T-cell (primary cell): Measurements from ENCODE around the gene LDLRAD2. TPM values are rescaled to one million over a fixed set of nuclear protein-coding genes. Genes with fewer than 3 reads are reported as not detected.

Experiments used
- ATAC-seq, 4 experiments: fragments of 200-7000 bp in 3 of 4; fragments of 150-1000 bp in 1 of 4; cut with Tn5 transposase; replicated peaks in 1 of 4; 1 replicate in 3 of 4; 2 replicates in 1 of 4; pipeline ENCODE4 v1.10.0; 2021; ENCODE audit warnings: moderate library complexity in 3 of 4, mild to moderate bottlenecking in 2 of 4, moderate number of reproducible peaks in 1 of 4
- CTCF ChIA-PET, 2 donors: fragments of 300-600 bp; sonication (Branson Sonifier 250); formaldehyde crosslinking; loops; one replicate each; lab custom pipeline; 2022; ENCODE audit warnings: antibody characterized with exemption in 2 of 2; lab: Charles Lee
- POLR2A ChIA-PET, 2 donors: fragments of 300-600 bp; sonication (Branson Sonifier 250); formaldehyde crosslinking; loops; one replicate each; lab custom pipeline; 2022; ENCODE audit warnings: antibody characterized with exemption in 2 of 2; lab: Charles Lee
- DNase-seq, 35 experiments: peaks; one replicate each; pipeline versions ENCODE4 v3.0.0 to v3.0.0-alpha.2; 2013 to 2023
- H3K27ac ChIP-seq: one replicate; pipeline ENCODE4 v1.5.1; 2013; ENCODE audit warnings: low read length
- H3K27me3 ChIP-seq, 2 experiments: replicated peaks in 1 of 2; 1 replicate in 1 of 2; 2 replicates in 1 of 2; pipeline versions ENCODE4 v1.6.1 to v1.7.0; 2013; ENCODE audit warnings: low read length in 1 of 2, mixed read lengths in 1 of 2; ENCODE audit not compliant: control insufficient read depth in 2 of 2, insufficient read depth in 2 of 2; ENCODE audit errors: extremely low read depth in 1 of 2
- H3K36me3 ChIP-seq, 2 donors: 1 replicate in 1 of 2; 2 replicates in 1 of 2; pipeline versions ENCODE4 v1.6.1 to v1.7.0; 2013; ENCODE audit warnings: low read length in 1 of 2; ENCODE audit not compliant: control insufficient read depth in 2 of 2, insufficient read depth in 1 of 2; ENCODE audit errors: extremely low read depth in 1 of 2
- H3K4me1 ChIP-seq, 2 experiments: 1 replicate in 1 of 2; 2 replicates in 1 of 2; pipeline versions ENCODE4 v1.6.1 to v1.7.0; 2013; ENCODE audit warnings: low read length in 2 of 2, mixed read lengths in 1 of 2; ENCODE audit not compliant: insufficient read depth in 2 of 2, control insufficient read depth in 1 of 2; ENCODE audit errors: extremely low read depth in 1 of 2
- H3K4me3 ChIP-seq, 2 donors: 1 replicate in 1 of 2; 2 replicates in 1 of 2; pipeline versions ENCODE4 v1.5.1 to v1.7.0; 2013; ENCODE audit warnings: mild to moderate bottlenecking in 2 of 2, low read length in 1 of 2, moderate library complexity in 1 of 2; ENCODE audit not compliant: control insufficient read depth in 1 of 2; ENCODE audit errors: extremely low read depth in 1 of 2
- H3K9me3 ChIP-seq: 2 replicates; pipeline ENCODE4 v1.7.0; 2013
- H3K27ac Mint-ChIP-seq, 2 donors: one replicate each; pipeline ENCODE4 v1.8.0; 2020 to 2021; ENCODE audit warnings: mild to moderate bottlenecking in 2 of 2, mixed read lengths in 2 of 2
- H3K27me3 Mint-ChIP-seq, 2 donors: one replicate each; pipeline ENCODE4 v1.8.0; 2021 to 2022; ENCODE audit warnings: mixed read lengths in 2 of 2
- H3K36me3 Mint-ChIP-seq: one replicate; pipeline ENCODE4 v1.8.0; 2021; ENCODE audit warnings: mixed read lengths
- H3K4me1 Mint-ChIP-seq, 3 donors: one replicate each; pipeline ENCODE4 v1.8.0; 2020 to 2022; ENCODE audit warnings: mixed read lengths in 3 of 3, mild to moderate bottlenecking in 1 of 3
- H3K4me3 Mint-ChIP-seq, 3 donors: one replicate each; pipeline ENCODE4 v1.8.0; 2020 to 2022; ENCODE audit warnings: mild to moderate bottlenecking in 3 of 3, mixed read lengths in 3 of 3, moderate library complexity in 3 of 3
- H3K9me3 Mint-ChIP-seq, 3 donors: one replicate each; pipeline ENCODE4 v1.8.0; 2020 to 2022; ENCODE audit warnings: mixed read lengths in 3 of 3
- WGBS: methylation state at CpG from one replicate; pipeline ENCODE4 v1.1.5; 2013; ENCODE audit warnings: missing lambda C conversion rate; ENCODE audit not compliant: insufficient coverage; 5-methylcytosine and 5-hydroxymethylcytosine counted together
- total RNA-seq, 35 experiments: library from RNA in 6 of 35; stranded (reverse) in 6 of 35; fragments of 120-200 nt in 1 of 35; gene quantifications; one replicate each; pipeline versions ENCODE4 v1.2.1 to v1.2.4 and lab custom pipeline; 2013 to 2026

Gene LDLRAD2
- total RNA-seq, 5 donors from 2014 or later (not counting 1 experiment from before 2014, with no cell fraction given): 0.07 to 0.13 TPM; not detected in 3

DNA sequence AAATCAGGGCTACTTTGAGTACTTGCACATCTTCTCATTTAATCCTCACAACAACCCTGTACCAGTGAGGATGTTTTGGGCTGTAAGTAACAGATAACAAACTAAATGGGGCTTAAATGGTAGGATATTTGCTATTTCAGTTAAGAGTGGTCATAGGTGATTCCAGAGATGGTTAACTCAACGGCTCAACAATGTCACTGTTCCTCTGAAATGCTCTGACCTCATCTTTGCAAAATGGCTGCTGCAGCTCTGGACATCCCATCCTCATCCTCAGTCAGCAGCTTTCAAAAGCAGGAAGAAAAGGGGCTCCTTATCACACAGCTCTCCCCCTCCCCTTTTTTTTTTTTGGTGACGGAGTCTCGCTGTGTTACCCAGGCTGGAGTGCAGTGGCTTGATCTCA lies 1.5 kb downstream of the LDLRAD2 start:
- H3K9me3 ChIP-seq: no peaks in the 10 kb centered on the region
- H3K4me1 Mint-ChIP-seq: peaks cover 5 to 11% (median 6%) of the 10 kb centered on the region in 3 donors
- H3K4me3 ChIP-seq: peak overlapping the region in 1 of 2 donors; percentile 20
- H3K27me3 Mint-ChIP-seq: peaks cover 3 to 31% of the 10 kb centered on the region in 2 donors
- POLR2A ChIA-PET: no interaction called here
- H3K36me3 Mint-ChIP-seq: no peaks in the 10 kb centered on the region
- H3K36me3 ChIP-seq: no peaks in the 10 kb centered on the region
- ATAC-seq (no peak), DNase-seq (no peak)
- peaks cover 0 to 10% of the 10 kb centered on the region in 2 experiments for H3K4me1 ChIP-seq
- no peak overlapping the region for H3K27ac ChIP-seq
- H3K27ac Mint-ChIP-seq: no peak overlapping the region
- 100% methylated on average over 1 of the region's 3 CpGs for WGBS
- H3K9me3 Mint-ChIP-seq: no peaks in the 10 kb centered on the region
- peak overlapping the region in 1 of 3 donors; percentile 21 for H3K4me3 Mint-ChIP-seq
- peaks cover 3 to 55% of the 10 kb centered on the region in 2 experiments for H3K27me3 ChIP-seq
- CTCF ChIA-PET: interaction anchor here in 1 of 2 donors (0.7 kb wide), 1 partner anchor 129 kb away, joined by 5 read pairs; no protein-coding TSS in a partner anchor

DNA sequence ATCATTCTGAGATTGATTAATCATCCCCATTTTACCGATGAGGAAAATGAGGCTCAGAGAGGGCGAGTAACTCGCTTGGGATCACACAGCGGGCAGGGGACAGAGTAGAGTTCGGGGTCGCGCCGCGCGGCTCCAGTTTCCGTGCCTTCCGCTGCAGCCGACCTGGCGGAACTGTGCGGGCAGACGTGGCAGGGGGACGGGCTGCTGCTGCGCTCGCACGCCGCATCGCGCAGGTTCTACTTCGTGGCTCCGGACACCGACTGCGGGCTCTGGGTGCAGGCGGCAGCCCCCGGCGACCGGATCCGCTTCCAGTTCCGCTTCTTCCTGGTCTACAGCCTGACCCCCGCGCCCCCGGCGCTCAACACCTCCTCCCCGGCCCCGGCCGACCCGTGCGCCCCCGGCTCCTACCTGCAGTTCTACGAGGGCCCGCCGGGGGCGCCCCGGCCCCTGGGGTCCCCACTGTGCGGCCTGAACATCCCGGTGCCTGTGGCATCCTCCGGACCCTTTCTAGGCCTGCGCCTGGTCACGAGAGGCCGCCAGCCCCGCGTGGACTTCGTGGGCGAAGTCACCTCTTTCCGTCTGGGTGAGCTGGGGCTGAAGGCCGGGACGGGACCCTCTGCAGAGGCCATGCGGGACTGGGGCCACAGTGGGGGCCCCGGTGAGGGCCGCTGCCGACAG lies 2.3 kb downstream of the LDLRAD2 start:
- peak; percentile 67 to 83 (median 77) for ATAC-seq
- H3K27ac Mint-ChIP-seq: no peak overlapping the region
- H3K4me1 Mint-ChIP-seq: peaks cover 6 to 12% (median 6%) of the 10 kb centered on the region in 3 donors
- H3K9me3 Mint-ChIP-seq: no peaks in the 10 kb centered on the region
- H3K27ac ChIP-seq: no peak overlapping the region
- 14% methylated on average over 61 of the region's 65 CpGs for WGBS
- POLR2A ChIA-PET: no interaction called here
- H3K27me3 Mint-ChIP-seq: peaks cover 3 to 31% of the 10 kb centered on the region in 2 donors
- H3K4me3 Mint-ChIP-seq: peak overlapping the region; percentile 46 to 61 (median 58)
- H3K4me3 ChIP-seq: peak overlapping the region; percentile 25
- DNase-seq: peak in 26 of 35 experiments; percentile 2 to 38 (median 18)
- CTCF ChIA-PET: no interaction called here
- peaks cover 3 to 52% of the 10 kb centered on the region in 2 experiments for H3K27me3 ChIP-seq
- no peaks in the 10 kb centered on the region for H3K36me3 ChIP-seq
- no peaks in the 10 kb centered on the region for H3K9me3 ChIP-seq
- peaks cover 0 to 10% of the 10 kb centered on the region in 2 experiments for H3K4me1 ChIP-seq
- no peaks in the 10 kb centered on the region for H3K36me3 Mint-ChIP-seq

DNA sequence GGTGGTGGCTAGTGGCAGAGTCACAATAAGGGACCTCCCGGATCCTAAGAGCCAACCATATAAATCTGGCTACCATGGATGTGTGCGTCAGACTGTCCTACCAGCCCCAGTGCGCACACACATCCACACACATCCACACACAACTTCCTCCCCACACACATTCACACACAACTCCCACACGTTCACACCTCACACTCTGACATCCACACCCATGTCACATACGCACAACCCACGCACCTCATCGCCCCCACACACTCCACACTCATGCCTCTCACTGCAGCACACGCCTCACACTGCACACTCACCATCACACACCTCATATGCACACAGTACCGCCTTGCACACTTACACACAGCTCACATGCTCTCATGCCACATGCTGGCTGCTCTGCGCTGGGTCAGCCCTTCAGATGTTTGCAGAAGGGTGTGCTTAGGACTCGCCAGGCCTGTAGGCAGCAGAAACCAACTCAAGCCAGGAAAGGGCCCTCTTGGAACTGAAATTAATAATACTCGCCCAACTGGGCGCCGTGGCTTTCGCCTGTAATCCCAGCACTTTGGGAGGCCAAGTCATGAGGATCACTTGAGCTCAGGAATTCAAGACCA lies 3.0 kb downstream of the LDLRAD2 start:
- no peaks in the 10 kb centered on the region for H3K36me3 Mint-ChIP-seq
- WGBS: 87% methylated on average over 15 of the region's 15 CpGs
- H3K9me3 ChIP-seq: no peaks in the 10 kb centered on the region
- peaks cover 3 to 49% of the 10 kb centered on the region in 2 experiments for H3K27me3 ChIP-seq
- DNase-seq (no peak), ATAC-seq (no peak)
- ChIA-PET CTCF (no interaction called here), POLR2A (no interaction called here)
- H3K4me3 ChIP-seq: no peak overlapping the region
- no peaks in the 10 kb centered on the region for H3K36me3 ChIP-seq
- no peaks in the 10 kb centered on the region for H3K9me3 Mint-ChIP-seq
- no peak overlapping the region for H3K27ac Mint-ChIP-seq
- H3K4me1 Mint-ChIP-seq: peaks cover 6 to 12% (median 6%) of the 10 kb centered on the region in 3 donors
- peaks cover 0 to 10% of the 10 kb centered on the region in 2 experiments for H3K4me1 ChIP-seq
- H3K4me3 Mint-ChIP-seq: peak overlapping the region; percentile 44 to 61 (median 48)
- no peak overlapping the region for H3K27ac ChIP-seq
- H3K27me3 Mint-ChIP-seq: peaks cover 3 to 31% of the 10 kb centered on the region in 2 donors

DNA sequence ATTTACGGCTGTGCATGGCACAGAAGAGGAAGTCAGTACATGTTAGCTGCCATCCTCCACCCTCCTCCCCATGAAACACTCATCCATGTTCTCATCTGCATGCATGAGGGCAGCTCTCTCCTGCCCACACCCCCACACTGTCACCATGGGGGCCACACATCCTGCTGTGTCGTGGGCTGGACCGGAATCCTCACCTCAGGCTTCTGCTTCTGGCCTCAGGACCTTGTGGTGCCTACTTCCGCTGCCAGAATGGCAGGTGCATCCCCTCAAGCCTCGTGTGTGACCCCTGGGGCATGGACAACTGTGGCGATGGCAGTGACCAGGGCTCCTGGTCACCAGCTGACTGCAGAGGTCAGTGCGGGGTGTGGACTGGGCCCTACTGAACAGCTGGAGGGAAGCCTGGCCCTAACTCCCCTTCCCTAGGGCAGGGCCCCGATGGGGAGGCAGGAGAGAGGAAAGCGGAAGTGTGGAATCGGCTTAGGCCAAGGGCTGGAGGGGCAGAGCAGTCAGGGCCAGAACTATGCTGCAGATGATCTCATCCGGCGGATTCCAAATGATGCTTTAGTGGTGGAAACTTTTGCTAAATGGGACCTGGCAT lies 3.8 kb downstream of the LDLRAD2 start:
- peaks cover 3 to 43% of the 10 kb centered on the region in 2 experiments for H3K27me3 ChIP-seq
- no peak overlapping the region for H3K27ac ChIP-seq
- Mint-ChIP-seq H3K27ac (no peak overlapping the region), H3K4me3 (peak overlapping the region in 1 of 3 donors; percentile 24), H3K27me3 (peaks cover 3 to 29% of the 10 kb centered on the region in 2 donors), H3K4me1 (peaks cover 6 to 12% (median 6%) of the 10 kb centered on the region in 3 donors), H3K9me3 (no peaks in the 10 kb centered on the region), H3K36me3 (no peaks in the 10 kb centered on the region)
- ATAC-seq (no peak), DNase-seq (peak in 1 of 35 experiments; percentile 22)
- no peaks in the 10 kb centered on the region for H3K9me3 ChIP-seq
- 87% methylated on average over 11 of the region's 12 CpGs for WGBS
- CTCF ChIA-PET: no interaction called here
- H3K36me3 ChIP-seq: no peaks in the 10 kb centered on the region
- peaks cover 0 to 10% of the 10 kb centered on the region in 2 experiments for H3K4me1 ChIP-seq
- POLR2A ChIA-PET: no interaction called here
- H3K4me3 ChIP-seq: no peak overlapping the region

DNA sequence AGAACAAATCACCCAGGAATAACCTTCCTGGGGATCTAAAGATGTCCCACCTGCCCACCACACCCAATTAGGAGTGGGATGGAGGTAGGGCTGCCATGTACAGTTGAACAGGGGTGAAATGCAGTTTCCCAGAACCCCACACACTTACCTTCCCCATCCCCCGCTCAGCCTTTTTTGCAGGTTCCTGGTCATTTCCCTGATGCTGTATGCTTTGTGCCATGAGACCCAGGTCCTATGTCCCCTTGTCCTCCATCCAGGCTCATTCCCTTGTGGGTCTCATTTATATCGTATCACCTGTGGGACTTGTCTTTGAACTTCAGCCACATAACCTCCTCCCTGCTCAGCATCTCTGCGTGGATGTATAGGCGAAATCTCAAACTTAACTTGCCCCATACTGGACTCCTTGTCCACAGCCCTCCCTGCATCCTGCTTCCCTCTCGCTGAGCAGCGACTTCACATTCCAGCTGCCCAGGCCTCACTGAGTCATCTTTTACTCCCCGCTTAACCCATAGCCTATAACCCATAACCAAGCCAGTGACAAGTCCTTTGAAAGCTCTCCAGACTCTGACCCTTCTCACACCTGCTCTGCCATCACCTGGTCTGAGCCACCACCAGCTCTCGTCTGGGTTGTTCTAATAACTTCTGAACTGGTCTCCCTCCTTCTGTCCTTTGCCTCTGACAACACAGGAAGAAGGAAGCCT lies 4.7 kb downstream of the LDLRAD2 start:
- POLR2A ChIA-PET: no interaction called here
- peaks cover 6 to 12% (median 6%) of the 10 kb centered on the region in 3 donors for H3K4me1 Mint-ChIP-seq
- no peaks in the 10 kb centered on the region for H3K9me3 ChIP-seq
- H3K27ac Mint-ChIP-seq: no peak overlapping the region
- H3K4me3 Mint-ChIP-seq: no peak overlapping the region
- peaks cover 0 to 10% of the 10 kb centered on the region in 2 experiments for H3K4me1 ChIP-seq
- H3K4me3 ChIP-seq: no peak overlapping the region
- H3K9me3 Mint-ChIP-seq: no peaks in the 10 kb centered on the region
- no peak for ATAC-seq
- 92% methylated on average over 7 of the region's 8 CpGs for WGBS
- H3K27me3 ChIP-seq: peaks cover 3 to 41% of the 10 kb centered on the region in 2 experiments
- peaks cover 3 to 24% of the 10 kb centered on the region in 2 donors for H3K27me3 Mint-ChIP-seq
- no peak for DNase-seq
- H3K27ac ChIP-seq: no peak overlapping the region
- CTCF ChIA-PET: interaction anchor here in 1 of 2 donors (0.5 kb wide), 1 partner anchor 83 kb away, joined by 3 read pairs; no protein-coding TSS in a partner anchor
- H3K36me3 ChIP-seq: no peaks in the 10 kb centered on the region
- no peaks in the 10 kb centered on the region for H3K36me3 Mint-ChIP-seq
